ENCODE results near the gene CST3. TPM values are rescaled to one million over a fixed set of nuclear protein-coding genes. Genes with fewer than 3 reads are reported as not detected.

The CST3 gene
- total RNA-seq, 1 donor from 2014 or later = 292 TPM

- no peak for ATAC-seq
Measured at GRCh38 chr20:23598481-23598880, 39.3 kb downstream of the CST3 start.

- no peak for ATAC-seq
Measured at GRCh38 chr20:23596579-23597250, 41.0 kb downstream of the CST3 start.

- ATAC-seq = no peak
Measured at GRCh38 chr20:23595941-23596340, 41.8 kb downstream of the CST3 start.

GRCh38 chr20:23588434-23589403, 49.0 kb downstream of the CST3 start:
- ATAC-seq = no peak

- no peak for ATAC-seq
Measured at GRCh38 chr20:23587631-23588030, 50.1 kb downstream of the CST3 start.

- ATAC-seq = peak; percentile 50
Measured at GRCh38 chr20:23586735-23587525, 50.8 kb downstream of the CST3 start.

GRCh38 chr20:23585808-23586734, 51.7 kb downstream of the CST3 start:
- ATAC-seq = no peak

- peak; percentile 9 for ATAC-seq
Measured at GRCh38 chr20:23585449-23585807, 52.3 kb downstream of the CST3 start.

GRCh38 chr20:23584434-23585199, 53.1 kb downstream of the CST3 start:
- no peak for ATAC-seq

Other genes starting within 250 kb of the CST3 start
- 4.0 TPM for gene NAPB, start 216.5 kb downstream of the CST3 start, total RNA-seq
- not detected for gene CSTL1, start 198.3 kb downstream of the CST3 start, total RNA-seq
- not detected for gene CST11, start 185.1 kb downstream of the CST3 start, total RNA-seq
- gene CST8, start 146.8 kb downstream of the CST3 start, total RNA-seq = not detected
- not detected for gene CST9L, start 69.5 kb downstream of the CST3 start, total RNA-seq
- not detected for gene CST9, start 32.0 kb downstream of the CST3 start, total RNA-seq
- gene CST4, start 51.1 kb upstream of the CST3 start, total RNA-seq = not detected
- gene CST1, start 113.0 kb upstream of the CST3 start, total RNA-seq = not detected
- not detected for gene CST2, start 188.8 kb upstream of the CST3 start, total RNA-seq
- not detected for gene CST5, start 241.8 kb upstream of the CST3 start, total RNA-seq

Data from esophagus mucosa (tissue), 1 donor.